H1 (cell line): ENCODE results near the gene GSC. TPM values are rescaled to one million over a fixed set of nuclear protein-coding genes. Genes with fewer than 3 reads are reported as not detected.

Source experiments
- CTCF ChIA-PET: fragments of 300-600 bp; sonication (Branson Sonifier 250); formaldehyde crosslinking; loops from one replicate; lab custom pipeline; 2021; ENCODE audit not compliant: partially characterized antibody; lab: Charles Lee
- POLR2A ChIA-PET: fragments of 300-600 bp; sonication (Branson Sonifier 250); formaldehyde crosslinking; loops from one replicate; lab custom pipeline; 2021; ENCODE audit warnings: inconsistent platforms; ENCODE audit not compliant: partially characterized antibody; lab: Charles Lee
- DNase-seq, 2 experiments: peaks; one replicate each; pipeline versions ENCODE4 v3.0.0 to v3.0.0-alpha.2; 2010 to 2022; ENCODE audit warnings: low spot score in 2 of 2, low read depth in 1 of 2, mixed read lengths in 1 of 2
- FAIRE-seq: peaks from 2 replicates; lab custom pipeline; 2011; peaks lifted over from hg19 to GRCh38; lab: Jason Lieb, UNC
- H2AFZ ChIP-seq: 2 replicates; pipeline ENCODE4 v1.8.1; 2012; ENCODE audit warnings: low read length, inconsistent platforms
- H2AK5ac ChIP-seq: 2 replicates; pipeline ENCODE4 v1.6.1; 2013; ENCODE audit warnings: low read depth, low read length
- H2BK120ac ChIP-seq: replicated peaks from 2 replicates; pipeline ENCODE3; 2013; ENCODE audit warnings: low read depth, low read length, inconsistent platforms
- H2BK12ac ChIP-seq: 2 replicates; pipeline ENCODE4 v1.6.1; 2013; ENCODE audit warnings: low read depth, low read length
- H2BK15ac ChIP-seq: 2 replicates; pipeline ENCODE4 v1.6.1; 2013; ENCODE audit warnings: low read length
- H2BK20ac ChIP-seq: 2 replicates; pipeline ENCODE4 v1.6.1; 2013; ENCODE audit warnings: low read length
- H2BK5ac ChIP-seq: 2 replicates; pipeline ENCODE4 v1.6.1; 2013; ENCODE audit warnings: low read depth, low read length
- H3K14ac ChIP-seq: 2 replicates; pipeline ENCODE4 v1.6.1; 2013; ENCODE audit warnings: inconsistent platforms; ENCODE audit not compliant: insufficient read length
- H3K18ac ChIP-seq: 2 replicates; pipeline ENCODE4 v1.6.1; 2013; ENCODE audit warnings: low read length; ENCODE audit errors: extremely low read depth
- H3K23ac ChIP-seq: 2 replicates; pipeline ENCODE4 v1.6.1; 2013; ENCODE audit warnings: inconsistent platforms; ENCODE audit not compliant: insufficient read length
- H3K23me2 ChIP-seq: 2 replicates; pipeline ENCODE4 v1.6.1; 2013; ENCODE audit warnings: low read depth, low read length
- H3K27ac ChIP-seq: 2 replicates; pipeline ENCODE4 v1.6.1; 2011; ENCODE audit warnings: low read depth, low read length, inconsistent platforms
- H3K27me3 ChIP-seq, 4 experiments: replicated peaks in 1 of 4; 1 replicate in 1 of 4; 2 replicates in 3 of 4; pipeline versions ENCODE4 v1.6.1 to v1.8.1; 2011 to 2013; ENCODE audit warnings: low read length in 3 of 4, mild to moderate bottlenecking in 3 of 4, inconsistent platforms in 2 of 4, mixed read lengths in 2 of 4, moderate library complexity in 1 of 4; ENCODE audit not compliant: control insufficient read depth in 3 of 4, insufficient read depth in 3 of 4; ENCODE audit errors: extremely low read depth in 1 of 4
- H3K36me3 ChIP-seq, 4 experiments: 2 replicates each; pipeline versions ENCODE4 v1.6.1 to v1.8.1; 2011 to 2013; ENCODE audit warnings: mild to moderate bottlenecking in 4 of 4, low read length in 3 of 4, moderate library complexity in 2 of 4, control low read depth in 1 of 4, inconsistent platforms in 1 of 4; ENCODE audit not compliant: insufficient read depth in 4 of 4, control insufficient read depth in 2 of 4
- H3K4ac ChIP-seq: replicated peaks from 2 replicates; pipeline ENCODE3; 2013; ENCODE audit warnings: low read length, low read depth, mixed read lengths, inconsistent platforms; ENCODE audit not compliant: insufficient read length
- H3K4me1 ChIP-seq, 4 experiments: replicated peaks in 1 of 4; 1 replicate in 1 of 4; 2 replicates in 3 of 4; pipeline versions ENCODE4 v1.6.1 to v1.8.1; 2011 to 2013; ENCODE audit warnings: low read length in 3 of 4, inconsistent platforms in 2 of 4, mixed read lengths in 1 of 4; ENCODE audit not compliant: insufficient read depth in 4 of 4, control insufficient read depth in 3 of 4
- H3K4me2 ChIP-seq, 2 experiments: 2 replicates each; pipeline versions ENCODE4 v1.6.1 to v1.8.1; 2011 to 2013; ENCODE audit warnings: low read depth in 2 of 2, low read length in 2 of 2, control low read depth in 1 of 2, inconsistent platforms in 1 of 2, mild to moderate bottlenecking in 1 of 2; ENCODE audit not compliant: insufficient read depth in 1 of 2
- H3K4me3 ChIP-seq, 4 experiments: fragments of 200-600, 300-600 bp in 1 of 4; sonication (generic), shearing (Covaris generic), sonication (Bioruptor Twin) in 1 of 4; 2 replicates each; pipeline versions ENCODE4 v1.5.1 to v1.8.1; 2011 to 2016; ENCODE audit warnings: low read length in 4 of 4, low read depth in 3 of 4, control low read depth in 2 of 4, inconsistent platforms in 2 of 4, mild to moderate bottlenecking in 2 of 4, mixed read lengths in 1 of 4, moderate library complexity in 1 of 4; ENCODE audit not compliant: insufficient read depth in 2 of 4; ENCODE audit errors: extremely low read depth in 1 of 4
- H3K56ac ChIP-seq: replicated peaks from 2 replicates; pipeline ENCODE3; 2013; ENCODE audit warnings: low read depth, mild to moderate bottlenecking, mixed read lengths, low read length, inconsistent platforms; ENCODE audit not compliant: insufficient read length
- H3K79me1 ChIP-seq: 2 replicates; pipeline ENCODE4 v1.6.1; 2013; ENCODE audit warnings: low read depth, low read length, control low read depth
- H3K79me2 ChIP-seq, 2 experiments: 2 replicates each; pipeline versions ENCODE4 v1.6.1 to v1.8.1; 2012 to 2013; ENCODE audit warnings: low read length in 2 of 2, mild to moderate bottlenecking in 2 of 2, inconsistent platforms in 1 of 2; ENCODE audit not compliant: insufficient read depth in 2 of 2, control insufficient read depth in 1 of 2
- H3K9ac ChIP-seq, 4 experiments: replicated peaks in 1 of 4; 1 replicate in 1 of 4; 2 replicates in 3 of 4; pipeline versions ENCODE4 v1.6.1 to v1.8.1; 2011 to 2013; ENCODE audit warnings: low read depth in 3 of 4, low read length in 3 of 4, control low read depth in 2 of 4, mild to moderate bottlenecking in 2 of 4, moderate library complexity in 2 of 4, inconsistent platforms in 1 of 4; ENCODE audit errors: extremely low read depth in 1 of 4
- H3K9me3 ChIP-seq, 2 experiments: 2 replicates each; pipeline versions ENCODE4 v1.6.1 to v1.8.1; 2012 to 2013; ENCODE audit warnings: mild to moderate bottlenecking in 2 of 2, moderate library complexity in 2 of 2, control low read depth in 1 of 2, inconsistent platforms in 1 of 2, low read depth in 1 of 2, low read length in 1 of 2, mixed read lengths in 1 of 2; ENCODE audit not compliant: insufficient read depth in 2 of 2
- H4K20me1 ChIP-seq, 2 experiments: replicated peaks in 1 of 2; 2 replicates each; pipeline versions ENCODE3 to v1.8.1; 2011 to 2013; ENCODE audit warnings: inconsistent platforms in 2 of 2, low read length in 2 of 2, mild to moderate bottlenecking in 1 of 2; ENCODE audit not compliant: insufficient read depth in 2 of 2, control insufficient read depth in 1 of 2
- H4K5ac ChIP-seq: 2 replicates; pipeline ENCODE4 v1.6.1; 2013; ENCODE audit warnings: low read length, low read depth, mixed read lengths, inconsistent platforms; ENCODE audit not compliant: insufficient read length
- H4K8ac ChIP-seq: 2 replicates; pipeline ENCODE4 v1.8.0; 2013; ENCODE audit warnings: mild to moderate bottlenecking, moderate library complexity, low read length, inconsistent platforms; ENCODE audit not compliant: insufficient read depth; ENCODE audit errors: extremely low read depth
- H4K91ac ChIP-seq: replicated peaks from 2 replicates; pipeline ENCODE3; 2013; ENCODE audit warnings: low read length, mixed read lengths, inconsistent platforms; ENCODE audit not compliant: insufficient read length
- BACH1 ChIP-seq: IDR thresholded peaks from 2 replicates; pipeline ENCODE4 v1.6.1; 2012; ENCODE audit warnings: low read length, improper control_type of control experiment
- BCL11A ChIP-seq, 2 experiments: IDR thresholded peaks; one replicate each; pipeline ENCODE4 v1.6.1; 2011; ENCODE audit warnings: low read depth in 2 of 2, low read length in 2 of 2, mild to moderate bottlenecking in 2 of 2
- EGR1 ChIP-seq: IDR thresholded peaks from 2 replicates; pipeline ENCODE4 v1.6.1; 2011; ENCODE audit warnings: low read depth, low read length, borderline replicate concordance
- FOSL1 ChIP-seq: IDR thresholded peaks from 2 replicates; pipeline ENCODE4 v1.6.1; 2011; ENCODE audit warnings: mild to moderate bottlenecking, low read depth, low read length, moderate library complexity; ENCODE audit not compliant: insufficient read depth
- KDM5A ChIP-seq: fragments of 200-600 bp; IDR thresholded peaks from 2 replicates; pipeline ENCODE4 v1.7.1; 2012; ENCODE audit warnings: mild to moderate bottlenecking, low read length, inconsistent platforms, mixed read lengths
- MAFK ChIP-seq: IDR thresholded peaks from 2 replicates; pipeline ENCODE4 v1.6.1; 2012; ENCODE audit warnings: low read depth, mild to moderate bottlenecking, improper control_type of control experiment, low read length
- POU5F1 ChIP-seq: IDR thresholded peaks from 2 replicates; pipeline ENCODE4 v1.6.1; 2011; ENCODE audit warnings: low read depth, mild to moderate bottlenecking, low read length, moderate library complexity
- RAD21 ChIP-seq, 2 experiments: IDR thresholded peaks in 1 of 2; conservative IDR thresholded peaks in 1 of 2; 2 replicates each; pipeline ENCODE4 v1.6.1; 2011; ENCODE audit warnings: low read depth in 2 of 2, low read length in 2 of 2, improper control_type of control experiment in 1 of 2, inconsistent platforms in 1 of 2, mild to moderate bottlenecking in 1 of 2, moderate library complexity in 1 of 2
- SAP30 ChIP-seq: fragments of 300-600 bp; sonication (generic); IDR thresholded peaks from 2 replicates; pipeline ENCODE4 v1.7.1; 2012; ENCODE audit warnings: low read length, moderate library complexity, mild to moderate bottlenecking, inconsistent platforms; ENCODE audit not compliant: insufficient read depth, insufficient replicate concordance
- SIX5 ChIP-seq: IDR thresholded peaks from 2 replicates; pipeline ENCODE4 v1.6.1; 2011; ENCODE audit warnings: mild to moderate bottlenecking, low read depth, low read length
- SP2 ChIP-seq: IDR thresholded peaks from 2 replicates; pipeline ENCODE4 v1.6.1; 2012; ENCODE audit warnings: mild to moderate bottlenecking, low read length, inconsistent platforms
- SP4 ChIP-seq: IDR thresholded peaks from 2 replicates; pipeline ENCODE4 v1.6.1; 2012; ENCODE audit warnings: low read length, inconsistent platforms
- TCF12 ChIP-seq: IDR thresholded peaks from 2 replicates; pipeline ENCODE4 v1.6.1; 2011; ENCODE audit warnings: low read depth, mild to moderate bottlenecking, low read length
- TEAD4 ChIP-seq: IDR thresholded peaks from 2 replicates; pipeline ENCODE4 v1.6.1; 2012; ENCODE audit warnings: low read depth, low read length, inconsistent platforms, mixed read lengths
- ZNF274 ChIP-seq: IDR thresholded peaks from 2 replicates; pipeline ENCODE4 v1.7.0; 2012; ENCODE audit warnings: low read length, borderline replicate concordance; ENCODE audit errors: extremely low read depth
- polyA plus RNA-seq, 7 experiments: library from polyadenylated mRNA; depleted of rRNA in 3 of 7; stranded (reverse) in 5 of 7; unstranded in 2 of 7; fragments of >200 nt in 5 of 7; fragments of 200-250 nt in 2 of 7; gene quantifications; 1 replicate in 5 of 7; 2 replicates in 1 of 7; 4 replicates in 1 of 7; pipeline versions ENCODE4 v1.2.1 to v1.2.3, GENCODE V29; 2011 to 2013; ENCODE audit warnings: missing spikeins in 2 of 7, mixed read lengths in 2 of 7
- total RNA-seq: library from RNA; stranded (reverse); fragmentation: NEBNext Ultra II Directional; extraction: Animal tissue kit (Norgen Biotek cat#: 25700); gene quantifications from 2 replicates; pipeline ENCODE4 v1.2.1, GENCODE V29; 2021
- TF ChIP-seq, protein P1 (sequence below): IDR thresholded peaks from 2 replicates; pipeline ENCODE4 v1.6.1; 2012; ENCODE audit warnings: inconsistent platforms

GSC gene
- total and polyA plus RNA-seq, 2 of the 8 experiments (the other 6 are each of a cell fraction or from before 2014, with no cell fraction given), result 0.17 to 0.54 TPM

GRCh38 chr14:94796278-94796677 lies 26.4 kb upstream of the GSC start:
- FAIRE-seq (no peak), DNase-seq (no peak)
- no peaks in the 10 kb centered on the region for H4K20me1 ChIP-seq
- H2BK5ac ChIP-seq, result no peak overlapping the region
- no peak overlapping the region for H3K23ac ChIP-seq
- H2BK12ac ChIP-seq, result no peak overlapping the region
- no peak overlapping the region for H3K14ac ChIP-seq
- H2BK20ac ChIP-seq, result no peak overlapping the region
- no peaks in the 10 kb centered on the region for H3K79me1 ChIP-seq
- H3K36me3 ChIP-seq, result no peaks in the 10 kb centered on the region
- no peaks in the 10 kb centered on the region for H3K23me2 ChIP-seq
- H3K27ac ChIP-seq, result no peak overlapping the region
- no peak overlapping the region for H2BK120ac ChIP-seq
- no peak overlapping the region for H2AK5ac ChIP-seq
- H3K9ac ChIP-seq, result no peak overlapping the region
- H2BK15ac ChIP-seq, result no peak overlapping the region
- no peak overlapping the region for H3K18ac ChIP-seq
- no peak overlapping the region for H4K91ac ChIP-seq
- H2AFZ ChIP-seq, result no peak overlapping the region
- no peak overlapping the region for H3K4ac ChIP-seq
- ChIA-PET CTCF (interaction anchor here (0.8 to 1.6 kb wide), 3 partner anchors 11 to 34 kb away, joined by 3 to 4 read pairs (median 3); no protein-coding TSS in a partner anchor), POLR2A (no interaction called here)
- H4K8ac ChIP-seq, result no peak overlapping the region
- H3K56ac ChIP-seq, result no peak overlapping the region
- no peaks in the 10 kb centered on the region for H3K4me1 ChIP-seq
- TF ChIP-seq TEAD4, result no peak
- no peak for TF ChIP-seq SAP30
- no peak for TF ChIP-seq KDM5A
- TF ChIP-seq ZNF274, result no peak
- no peak for TF ChIP-seq SP2
- TF ChIP-seq BACH1, result no peak
- TF ChIP-seq TCF12, result no peak
- TF ChIP-seq, protein P1, sequence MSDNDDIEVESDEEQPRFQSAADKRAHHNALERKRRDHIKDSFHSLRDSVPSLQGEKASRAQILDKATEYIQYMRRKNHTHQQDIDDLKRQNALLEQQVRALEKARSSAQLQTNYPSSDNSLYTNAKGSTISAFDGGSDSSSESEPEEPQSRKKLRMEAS, result no peak
- no peak for TF ChIP-seq FOSL1
- no peak for TF ChIP-seq SP4
- TF ChIP-seq RAD21 (IDR thresholded peaks at IDR 0.05 in 1 of 2, conservative IDR thresholded peaks at IDR 0.05 in 1 of 2; ENCODE audit: low read depth in 2 of 2, low read length in 2 of 2), result no peak
- no peak for TF ChIP-seq EGR1
- no peak for TF ChIP-seq SIX5
- no peak for TF ChIP-seq POU5F1
- no peak for TF ChIP-seq MAFK
- no peak for TF ChIP-seq BCL11A (IDR thresholded peaks at IDR 0.05; ENCODE audit: low read depth in 2 of 2, low read length in 2 of 2)
- H3K27me3 ChIP-seq, result no peaks in the 10 kb centered on the region
- no peak overlapping the region for H4K5ac ChIP-seq
- no peak overlapping the region for H3K4me2 ChIP-seq
- no peak overlapping the region for H3K4me3 ChIP-seq
- no peaks in the 10 kb centered on the region for H3K9me3 ChIP-seq
- no peaks in the 10 kb centered on the region for H3K79me2 ChIP-seq
